H9 (cell line): ENCODE data around the gene DPP6. TPM values are rescaled to one million over a fixed set of nuclear protein-coding genes. Genes with fewer than 3 reads are reported as not detected.

Source experiments
- DNase-seq: peaks from one replicate; pipeline ENCODE4 v3.0.0-alpha.2; 2017
- H2AFZ ChIP-seq: one replicate; pipeline ENCODE4 v1.6.1; 2013; ENCODE audit warnings: mild to moderate bottlenecking, low read length, control low read depth, moderate library complexity
- H2AK5ac ChIP-seq: 2 replicates; pipeline ENCODE4 v1.6.1; 2013; ENCODE audit warnings: low read length, control low read depth, mixed read lengths; ENCODE audit not compliant: insufficient read length
- H2BK120ac ChIP-seq: one replicate; pipeline ENCODE4 v1.6.1; 2013; ENCODE audit warnings: low read depth, mild to moderate bottlenecking, low read length, control low read depth, inconsistent platforms; ENCODE audit not compliant: poor library complexity, severe bottlenecking
- H2BK12ac ChIP-seq: 2 replicates; pipeline ENCODE4 v1.6.1; 2013; ENCODE audit warnings: low read length, control low read depth, mixed read lengths, low read depth; ENCODE audit not compliant: insufficient read length
- H2BK15ac ChIP-seq: 2 replicates; pipeline ENCODE4 v1.6.1; 2013; ENCODE audit warnings: low read depth, low read length, control low read depth
- H2BK20ac ChIP-seq: one replicate; pipeline ENCODE4 v1.6.1; 2013; ENCODE audit warnings: low read depth, mild to moderate bottlenecking, low read length, control low read depth, inconsistent platforms; ENCODE audit not compliant: poor library complexity, severe bottlenecking
- H2BK5ac ChIP-seq: 2 replicates; pipeline ENCODE4 v1.6.1; 2013; ENCODE audit warnings: low read length, control low read depth, mixed read lengths; ENCODE audit not compliant: insufficient read length
- H3K14ac ChIP-seq: 2 replicates; pipeline ENCODE4 v1.6.1; 2013; ENCODE audit warnings: low read length, control low read depth; ENCODE audit not compliant: insufficient read depth
- H3K18ac ChIP-seq: 2 replicates; pipeline ENCODE4 v1.6.1; 2013; ENCODE audit warnings: low read depth, mild to moderate bottlenecking, mixed read lengths, low read length, control low read depth; ENCODE audit not compliant: insufficient read length
- H3K23ac ChIP-seq: 2 replicates; pipeline ENCODE4 v1.6.1; 2013; ENCODE audit warnings: low read length, control low read depth, mixed read lengths, low read depth; ENCODE audit not compliant: insufficient read length
- H3K23me2 ChIP-seq: 2 replicates; pipeline ENCODE4 v1.6.1; 2013; ENCODE audit warnings: low read depth, mild to moderate bottlenecking, mixed read lengths, low read length, control low read depth; ENCODE audit not compliant: insufficient read length, poor library complexity, severe bottlenecking
- H3K27ac ChIP-seq: 2 replicates; pipeline ENCODE4 v1.5.1; 2013; ENCODE audit warnings: low read length, control low read depth, mixed read lengths, low read depth; ENCODE audit not compliant: insufficient read length
- H3K27me3 ChIP-seq: 2 replicates; pipeline ENCODE4 v1.6.1; 2013; ENCODE audit warnings: low read length, control low read depth, inconsistent platforms; ENCODE audit not compliant: insufficient read depth
- H3K4ac ChIP-seq: 2 replicates; pipeline ENCODE4 v1.6.1; 2013; ENCODE audit warnings: low read depth, mild to moderate bottlenecking, control low read depth, inconsistent platforms, low read length, moderate library complexity
- H3K4me1 ChIP-seq: 2 replicates; pipeline ENCODE4 v1.6.1; 2013; ENCODE audit warnings: low read length, control low read depth, inconsistent platforms; ENCODE audit not compliant: insufficient read depth
- H3K4me2 ChIP-seq: 2 replicates; pipeline ENCODE4 v1.6.1; 2013; ENCODE audit warnings: low read length, control low read depth, mixed read lengths; ENCODE audit not compliant: insufficient read length, insufficient read depth
- H3K56ac ChIP-seq: 2 replicates; pipeline ENCODE4 v1.6.1; 2013; ENCODE audit warnings: low read depth, mild to moderate bottlenecking, mixed read lengths, low read length, control low read depth; ENCODE audit not compliant: insufficient read length
- H3K79me1 ChIP-seq: 2 replicates; pipeline ENCODE4 v1.6.1; 2013; ENCODE audit warnings: low read depth, mild to moderate bottlenecking, moderate library complexity, low read length, control low read depth, inconsistent platforms; ENCODE audit not compliant: insufficient read depth, poor library complexity, severe bottlenecking
- H3K79me2 ChIP-seq: 2 replicates; pipeline ENCODE4 v1.6.1; 2013; ENCODE audit warnings: low read length, control low read depth, inconsistent platforms; ENCODE audit not compliant: insufficient read depth
- H3K9ac ChIP-seq: 2 replicates; pipeline ENCODE4 v1.6.1; 2013; ENCODE audit warnings: low read length, control low read depth, mixed read lengths; ENCODE audit not compliant: insufficient read length; ENCODE audit errors: extremely low read depth
- H3K9me3 ChIP-seq: one replicate; pipeline ENCODE4 v1.6.1; 2013; ENCODE audit warnings: low read depth, low read length, inconsistent platforms; ENCODE audit not compliant: control insufficient read depth
- H3T11ph ChIP-seq: one replicate; pipeline ENCODE4 v1.6.1; 2013; ENCODE audit warnings: mild to moderate bottlenecking, low read length, control low read depth, inconsistent platforms
- H4K20me1 ChIP-seq: one replicate; pipeline ENCODE4 v1.6.1; 2013; ENCODE audit not compliant: control insufficient read depth, insufficient read length, insufficient read depth
- H4K5ac ChIP-seq: 2 replicates; pipeline ENCODE4 v1.6.1; 2013; ENCODE audit warnings: low read depth, mild to moderate bottlenecking, mixed read lengths, low read length, control low read depth; ENCODE audit not compliant: insufficient read length
- H4K8ac ChIP-seq: replicated peaks from 2 replicates; pipeline ENCODE4 v1.6.1; 2013; ENCODE audit warnings: low read length, control low read depth, mixed read lengths, low read depth; ENCODE audit not compliant: insufficient read length
- H4K91ac ChIP-seq: 2 replicates; pipeline ENCODE4 v1.6.1; 2013; ENCODE audit warnings: low read depth, mild to moderate bottlenecking, moderate library complexity, mixed read lengths, low read length, control low read depth; ENCODE audit not compliant: insufficient read length
- H3K27ac Mint-ChIP-seq, 3 experiments: 2 replicates in 2 of 3; 3 replicates in 1 of 3; pipeline ENCODE4 v1.8.0; 2020 to 2021; ENCODE audit warnings: mixed read lengths in 3 of 3, mild to moderate bottlenecking in 1 of 3, moderate library complexity in 1 of 3
- H3K27me3 Mint-ChIP-seq: 2 replicates; pipeline ENCODE4 v1.8.0; 2021; ENCODE audit warnings: low read depth, mild to moderate bottlenecking, moderate library complexity, mixed read lengths
- H3K36me3 Mint-ChIP-seq, 3 experiments: 2 replicates in 2 of 3; 3 replicates in 1 of 3; pipeline ENCODE4 v1.8.0; 2020 to 2021; ENCODE audit warnings: low read depth in 3 of 3, mixed read lengths in 3 of 3; ENCODE audit not compliant: insufficient read depth in 1 of 3
- H3K4me1 Mint-ChIP-seq, 2 experiments: 2 replicates each; pipeline ENCODE4 v1.8.0; 2020; ENCODE audit warnings: mixed read lengths in 2 of 2
- H3K4me3 Mint-ChIP-seq, 2 experiments: 2 replicates in 1 of 2; 3 replicates in 1 of 2; pipeline ENCODE4 v1.8.0; 2020 to 2021; ENCODE audit warnings: mild to moderate bottlenecking in 2 of 2, mixed read lengths in 2 of 2, moderate library complexity in 1 of 2
- H3K9me3 Mint-ChIP-seq, 2 experiments: 2 replicates in 1 of 2; 3 replicates in 1 of 2; pipeline ENCODE4 v1.8.0; 2020; ENCODE audit warnings: mild to moderate bottlenecking in 2 of 2, mixed read lengths in 2 of 2, moderate library complexity in 1 of 2
- CTCF ChIP-seq: fragments of 200-600 bp; sonication (generic); conservative IDR thresholded peaks from 3 replicates; pipeline ENCODE4 v1.8.0; 2021; ENCODE audit warnings: antibody characterized with exemption, mild to moderate bottlenecking
- WGBS: extraction: QIAGEN DNeasy Blood & Tissue Kit; methylation state at CpG from one replicate; pipeline ENCODE4 v1.1.7; 2013; ENCODE audit warnings: missing lambda C conversion rate, low lambda C conversion rate, mixed read lengths; ENCODE audit not compliant: insufficient read length; ENCODE audit errors: extremely low coverage; 5-methylcytosine and 5-hydroxymethylcytosine counted together
- total RNA-seq: library from RNA; stranded (reverse); gene quantifications from 2 replicates; pipeline ENCODE4 v1.2.1, GENCODE V29; 2021

Gene DPP6
- total RNA-seq, 1 experiment from 2014 or later: 4.5 TPM

DNA sequence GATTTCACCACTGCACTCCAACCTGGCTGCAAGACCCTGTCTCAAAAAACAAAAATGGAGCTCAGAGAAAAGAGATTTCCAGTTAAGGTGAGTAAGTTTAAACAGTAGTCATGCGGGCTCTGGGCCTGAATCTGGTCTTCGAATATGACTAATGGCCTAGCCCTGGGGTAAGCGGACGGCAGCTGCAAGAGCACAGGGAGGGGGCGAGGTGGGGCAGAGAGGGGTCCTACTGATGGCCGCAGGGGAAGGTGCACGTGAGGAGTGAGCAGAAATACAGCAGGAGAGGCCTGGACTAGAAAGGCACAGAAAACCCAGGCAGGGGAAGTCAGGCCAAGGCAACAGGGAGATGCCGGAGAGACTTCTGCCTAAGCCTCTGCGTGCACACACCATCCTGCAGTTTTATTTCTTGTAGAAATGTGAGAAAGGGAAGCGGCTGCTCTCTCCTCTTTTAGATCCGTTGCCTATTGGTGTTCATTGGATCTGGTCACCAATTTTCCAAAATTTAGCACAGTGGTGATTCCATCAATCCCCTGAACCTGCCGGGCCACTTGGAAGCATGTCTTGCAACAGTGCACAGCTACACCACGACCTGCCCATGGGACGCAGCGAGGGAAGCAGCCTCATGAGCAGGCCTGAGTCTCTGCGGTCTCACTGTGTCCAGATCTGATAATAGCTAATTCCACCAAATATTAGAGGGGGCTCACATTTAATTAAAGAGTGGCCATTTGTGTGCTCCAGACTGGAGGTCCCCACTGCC, 811.7 kb downstream of the DPP6 start:
- H3K9ac ChIP-seq: no peak overlapping the region
- no peak overlapping the region for H4K8ac ChIP-seq
- peaks cover 7 to 8% of the 10 kb centered on the region in 2 experiments for H3K4me1 Mint-ChIP-seq
- no peaks in the 10 kb centered on the region for H3K79me1 ChIP-seq
- no peak overlapping the region for H3K4ac ChIP-seq
- H2BK120ac ChIP-seq: no peak overlapping the region
- no peak overlapping the region for H3K27ac ChIP-seq
- no peak overlapping the region for H2AK5ac ChIP-seq
- H2AFZ ChIP-seq: no peak overlapping the region
- H3K27ac Mint-ChIP-seq: no peak overlapping the region
- H3K23me2 ChIP-seq: no peaks in the 10 kb centered on the region
- DNase-seq: no peak
- no peak overlapping the region for H3K4me2 ChIP-seq
- H2BK20ac ChIP-seq: no peak overlapping the region
- H2BK5ac ChIP-seq: no peak overlapping the region
- H3K18ac ChIP-seq: no peak overlapping the region
- peaks cover 31% of the 10 kb centered on the region for H3K27me3 Mint-ChIP-seq
- no peak overlapping the region for H2BK15ac ChIP-seq
- no peaks in the 10 kb centered on the region for H3K4me1 ChIP-seq
- no peaks in the 10 kb centered on the region for H3K9me3 ChIP-seq
- peaks cover 0 to 2% of the 10 kb centered on the region in 2 experiments; a peak in 1 of 5 replicates for H3K9me3 Mint-ChIP-seq
- no peaks in the 10 kb centered on the region for H3K27me3 ChIP-seq
- no peak for TF ChIP-seq CTCF
- no peaks in the 10 kb centered on the region for H4K20me1 ChIP-seq
- no peaks in the 10 kb centered on the region for H3K36me3 Mint-ChIP-seq
- H3K56ac ChIP-seq: no peak overlapping the region
- no peak overlapping the region for H3K23ac ChIP-seq
- H3T11ph ChIP-seq: no peak overlapping the region
- H4K91ac ChIP-seq: no peak overlapping the region
- WGBS: no CpG with 5 or more reads among the region's 16 CpGs
- no peak overlapping the region for H3K4me3 Mint-ChIP-seq
- H3K79me2 ChIP-seq: no peaks in the 10 kb centered on the region
- H2BK12ac ChIP-seq: no peak overlapping the region
- no peak overlapping the region for H4K5ac ChIP-seq
- no peak overlapping the region for H3K14ac ChIP-seq
